ENCODE data around the gene MPZL1. TPM values are rescaled to one million over a fixed set of nuclear protein-coding genes. Genes with fewer than 3 reads are reported as not detected.

Gene MPZL1
- total RNA-seq, 1 donor from 2014 or later = 137 TPM

Other genes starting within 250 kb of the MPZL1 start
- 5.2 TPM for gene CD247, start 203.5 kb upstream of the MPZL1 start, total RNA-seq
- 157 TPM for gene CREG1, start 168.2 kb upstream of the MPZL1 start, total RNA-seq
- 18.4 TPM for gene RCSD1, start 91.8 kb upstream of the MPZL1 start, total RNA-seq
- 0.81 TPM for gene ADCY10, start 192.2 kb downstream of the MPZL1 start, total RNA-seq
- gene DCAF6, start 214.7 kb downstream of the MPZL1 start, total RNA-seq = 63.9 TPM
- gene MPC2, start 215.1 kb downstream of the MPZL1 start, total RNA-seq = 212 TPM

Measured in mucosa of gallbladder (tissue), 1 donor.